CD4-positive, alpha-beta T cell treated with Interferon alpha-2 for 1 hour (primary cell): Measurements from ENCODE around the gene RPL3.

Experiments used
- DNase-seq, 2 donors: peaks; one replicate each; pipeline ENCODE4 v3.0.0-alpha.2; 2020 to 2022

The RPL3 gene

GRCh38 chr22:39297490-39298240 is 21.8 kb downstream of the RPL3 start:
- no peak for DNase-seq

DNA sequence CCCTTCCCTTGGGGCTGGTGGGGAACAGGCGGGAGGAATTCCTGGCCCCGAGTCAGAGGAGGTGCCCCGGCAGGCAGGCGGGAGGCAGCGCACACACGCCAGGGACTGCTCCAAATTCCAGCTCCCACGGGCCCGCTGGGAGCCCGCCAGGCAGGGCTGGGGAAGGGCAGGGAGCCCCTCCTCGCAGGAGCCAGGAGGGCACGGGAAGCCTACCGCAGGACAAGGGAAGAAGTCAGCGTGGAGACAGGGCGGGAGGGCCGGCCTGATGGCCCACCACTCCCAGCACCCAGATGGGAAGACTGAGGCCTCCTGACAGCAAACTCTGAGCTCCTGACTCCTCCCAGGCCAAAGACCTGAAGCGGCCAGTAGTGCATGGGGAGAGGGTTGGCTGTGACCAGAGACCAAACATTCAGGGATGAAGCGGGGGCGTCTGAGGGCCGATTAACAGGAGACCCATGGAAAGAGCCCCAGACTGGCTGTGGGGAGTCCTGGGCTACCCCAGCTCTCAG is 22.4 kb downstream of the RPL3 start:
- no peak for DNase-seq

DNA sequence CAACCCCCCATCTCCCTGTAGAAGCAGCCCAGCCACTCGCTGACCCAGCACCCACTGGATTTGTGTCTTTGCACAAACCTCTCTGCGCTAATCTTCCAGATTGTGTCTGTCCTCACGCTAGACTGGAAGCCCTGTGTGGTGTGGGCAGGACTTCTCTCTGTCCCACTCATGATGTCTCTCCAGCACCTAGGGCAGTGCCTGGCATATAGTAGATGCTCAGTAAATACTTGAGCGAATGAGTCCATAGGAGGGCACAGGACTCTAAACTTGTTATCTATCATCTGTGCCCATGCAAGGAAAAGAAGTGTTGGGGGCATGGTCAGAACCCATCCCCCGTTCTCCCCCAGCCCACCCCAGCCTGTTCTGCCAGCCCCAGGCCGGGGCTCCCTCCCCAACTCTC is 22.9 kb downstream of the RPL3 start:
- no peak for DNase-seq

- DNase-seq: no peak
Measured at GRCh38 chr22:39294571-39295468, 24.6 kb downstream of the RPL3 start.

GRCh38 chr22:39293766-39294368 is 25.6 kb downstream of the RPL3 start:
- DNase-seq: no peak

- peak; percentile 18 to 75 for DNase-seq
Measured at GRCh38 chr22:39292561-39293074, 26.8 kb downstream of the RPL3 start.

GRCh38 chr22:39292031-39292462 is 27.4 kb downstream of the RPL3 start:
- DNase-seq: no peak

DNA sequence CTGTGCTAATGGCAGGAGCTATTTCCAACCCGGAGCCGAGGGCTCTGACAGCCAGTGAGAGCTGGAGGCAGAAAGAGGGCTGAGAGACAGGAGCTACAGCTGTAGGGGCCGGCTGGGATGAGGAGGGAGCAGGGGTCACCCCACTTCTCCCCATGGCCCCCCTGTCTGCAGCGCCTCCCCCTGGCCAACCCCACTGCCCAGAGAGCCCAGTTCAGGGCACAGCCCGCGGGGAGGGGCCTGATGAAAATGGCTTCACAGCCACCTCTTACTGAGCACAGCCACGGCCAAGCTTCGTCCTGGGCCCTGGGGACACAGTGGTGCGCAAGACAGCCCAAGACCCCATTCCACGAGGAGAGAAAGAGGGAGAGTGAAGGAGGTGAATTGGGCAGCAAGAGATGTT is 27.9 kb downstream of the RPL3 start:
- DNase-seq: no peak

DNA sequence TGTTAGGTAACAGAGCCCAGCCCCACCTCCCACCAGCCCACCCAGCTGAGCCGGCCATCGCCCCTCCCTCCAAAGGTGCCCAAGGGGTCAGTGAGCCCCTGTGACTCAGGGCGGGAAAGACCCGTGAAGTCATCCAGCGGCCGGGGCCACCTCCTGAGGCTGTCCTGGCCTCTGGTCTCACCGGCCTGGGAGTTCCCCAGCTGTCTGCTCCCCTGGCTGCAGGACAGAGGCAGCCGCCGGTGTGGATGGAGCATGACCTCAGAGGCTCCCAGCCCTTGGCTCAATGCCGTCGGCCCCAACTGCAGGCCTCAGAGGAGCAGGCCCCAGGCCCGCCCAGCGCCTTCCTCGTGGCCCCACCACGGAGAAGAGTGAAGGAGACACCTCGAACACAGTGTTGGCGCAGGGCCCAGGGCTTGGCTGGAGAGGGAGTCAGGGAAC is 28.7 kb downstream of the RPL3 start:
- no peak for DNase-seq

DNA sequence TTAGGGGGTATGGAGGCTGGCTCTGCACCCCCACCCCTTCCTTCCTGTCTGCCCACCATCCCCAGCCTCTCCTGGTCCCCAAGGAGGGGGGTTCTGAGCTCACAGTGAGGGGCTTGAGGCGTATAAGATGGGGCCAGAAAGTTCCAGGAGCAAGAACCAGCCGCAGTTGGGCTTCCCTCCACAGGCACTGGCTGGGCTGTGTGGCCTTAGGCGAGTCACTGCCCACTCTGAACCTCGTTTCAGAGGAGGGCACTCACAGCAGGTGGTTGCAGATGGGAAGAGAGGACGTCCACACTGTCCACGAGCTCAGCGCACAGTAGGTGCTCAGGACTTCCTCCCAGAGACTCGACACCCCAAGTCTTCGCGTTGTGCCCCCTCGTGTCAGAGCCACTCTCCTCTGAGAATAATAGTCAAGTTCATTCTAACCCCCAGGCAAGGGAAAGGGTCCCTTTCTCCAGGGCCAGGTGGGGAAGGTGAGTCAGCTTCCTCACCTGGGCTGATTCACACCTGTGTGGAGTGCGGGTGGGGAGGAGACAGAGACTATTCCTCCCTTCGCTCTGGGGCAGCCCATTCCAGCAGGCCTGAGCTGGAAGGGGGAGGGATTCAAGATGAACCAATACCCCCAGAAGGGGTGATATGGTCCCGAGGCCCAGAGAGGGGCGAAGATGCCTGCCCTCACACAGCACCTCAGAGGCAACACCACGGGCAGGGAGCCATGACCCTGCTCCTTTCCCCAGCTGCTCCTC is 29.3 kb downstream of the RPL3 start:
- DNase-seq: no peak

DNA sequence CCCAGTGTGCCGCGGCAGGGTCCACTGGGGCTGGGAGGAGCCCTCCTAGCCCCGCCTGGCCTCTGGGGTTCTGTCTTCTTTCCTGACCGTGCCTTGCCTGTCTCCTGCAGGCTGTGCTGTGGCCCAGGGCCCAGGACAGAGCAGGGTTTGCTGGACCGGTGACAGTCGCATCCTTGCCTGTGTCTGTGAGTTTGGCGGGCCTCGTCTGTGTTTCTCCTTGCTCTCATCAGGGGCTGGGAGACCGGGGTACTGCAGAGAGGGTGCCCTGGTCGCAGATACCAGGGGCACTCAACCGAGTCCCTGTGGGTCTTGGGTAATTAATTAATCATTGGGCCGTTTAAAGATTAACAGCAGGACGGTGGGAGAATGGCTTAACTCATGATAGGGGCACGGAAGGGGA is 29.9 kb downstream of the RPL3 start:
- DNase-seq: no peak

DNA sequence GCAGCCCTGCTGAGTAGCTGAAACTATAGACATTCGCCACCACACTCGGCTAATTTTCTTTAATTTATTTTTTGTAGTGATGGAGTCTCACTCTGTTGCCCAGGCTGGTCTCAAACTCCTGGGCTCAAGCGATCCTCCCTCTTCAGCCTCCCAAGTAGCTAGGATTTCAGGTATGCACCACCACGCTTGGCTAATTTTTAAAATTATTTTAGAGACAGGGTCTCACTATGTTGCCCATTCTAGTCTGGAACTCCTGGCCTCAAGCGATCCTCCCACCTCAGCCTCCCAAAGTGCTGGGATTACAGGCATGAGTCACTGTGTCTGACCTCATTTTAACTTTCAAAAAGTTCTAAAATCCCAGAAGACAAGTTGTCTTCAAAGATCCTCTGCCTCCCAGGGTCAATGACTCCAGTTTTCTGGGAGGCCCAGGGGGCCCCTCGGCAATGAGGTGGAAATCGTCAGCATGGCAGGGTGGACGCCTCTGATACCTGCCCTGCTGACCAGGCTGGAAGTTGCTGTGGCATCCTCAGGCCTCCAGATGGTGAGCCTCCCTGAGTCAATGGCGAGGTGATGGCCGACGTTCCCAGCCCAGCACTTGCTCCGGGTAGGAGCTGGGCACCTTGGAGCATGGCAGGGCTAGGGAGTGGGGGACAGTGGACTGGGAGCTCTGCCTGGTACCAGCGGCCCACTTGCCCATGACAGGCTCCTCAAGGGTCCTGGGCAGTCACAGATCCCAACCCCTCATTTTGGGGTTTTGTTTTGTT is 31.1 kb downstream of the RPL3 start:
- DNase-seq: no peak

- peak; percentile 15 to 46 for DNase-seq
Measured at GRCh38 chr22:39287076-39287725, 32.2 kb downstream of the RPL3 start.

- DNase-seq: no peak
Measured at GRCh38 chr22:39284983-39285382, 34.4 kb downstream of the RPL3 start.

DNA sequence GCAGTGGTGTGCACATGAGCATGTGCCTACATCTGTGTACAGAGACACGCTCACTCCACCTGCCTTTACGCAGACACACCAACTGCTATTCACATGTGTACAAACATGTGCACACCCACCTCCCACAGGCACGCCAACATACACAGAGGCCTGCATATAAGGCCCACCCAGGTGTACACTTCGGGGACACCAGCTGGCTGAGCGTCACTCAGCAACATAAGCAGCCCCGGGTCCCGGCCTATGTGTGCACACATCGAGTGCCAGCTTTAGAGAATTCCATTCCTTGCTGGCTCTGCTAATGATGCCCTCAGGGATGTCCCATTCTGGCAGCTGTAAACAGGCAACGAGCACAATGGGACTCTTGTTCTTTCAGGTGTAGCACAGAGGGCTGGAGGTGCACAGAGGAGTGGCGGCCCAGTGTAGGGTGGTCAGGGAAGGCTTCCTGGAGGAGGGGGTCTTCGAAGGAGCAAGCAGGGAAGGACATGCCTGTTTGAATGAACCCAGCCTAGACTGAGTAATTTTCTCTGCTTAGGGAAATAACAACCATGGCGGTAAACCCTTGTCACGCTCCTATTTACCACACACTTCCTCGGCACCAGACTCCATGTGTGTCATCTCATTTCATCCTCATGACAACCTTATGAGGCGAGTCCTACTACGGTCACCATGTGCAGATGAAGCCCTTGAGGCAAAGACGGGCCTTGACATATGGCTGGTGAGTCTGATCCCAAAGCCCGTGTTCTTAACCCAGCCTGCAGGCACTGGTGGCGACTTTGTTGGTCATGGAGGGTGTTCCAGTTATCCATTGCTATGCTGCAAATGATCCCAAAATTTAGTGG is 35.1 kb downstream of the RPL3 start:
- no peak for DNase-seq

- DNase-seq: no peak
Measured at GRCh38 chr22:39283322-39284141, 35.9 kb downstream of the RPL3 start.

DNA sequence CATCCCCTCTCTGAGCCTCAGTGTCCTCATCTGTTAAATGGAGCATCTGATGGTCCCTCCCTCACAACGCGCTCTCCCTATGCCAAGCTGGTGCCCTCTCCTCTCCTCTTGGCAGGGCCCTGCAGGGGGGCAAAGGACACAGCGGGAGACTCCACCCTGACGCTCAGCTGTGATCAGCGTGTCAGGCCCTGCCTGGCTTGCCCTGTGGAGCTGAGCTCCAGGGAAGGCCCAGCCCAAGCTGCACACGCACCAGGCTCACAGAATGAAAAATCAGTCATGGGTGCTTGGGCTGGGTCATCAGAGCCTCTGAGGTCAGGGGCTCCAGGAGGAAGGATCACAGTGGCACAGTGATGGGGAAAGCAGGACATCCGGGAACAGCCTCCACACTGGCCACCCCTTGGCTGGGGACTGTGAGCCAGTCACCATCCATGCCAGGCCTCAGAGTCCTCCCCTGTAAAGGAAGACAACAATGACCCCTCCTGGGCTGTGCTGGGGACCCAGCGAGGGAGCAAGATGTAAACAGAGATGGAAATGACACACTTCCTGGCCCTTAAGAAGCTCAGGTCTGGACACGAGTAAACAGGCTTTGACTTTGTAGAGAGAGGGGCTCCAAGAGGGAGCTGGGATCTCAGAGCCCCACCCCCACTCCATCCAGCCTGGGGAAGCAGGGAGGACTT is 36.6 kb downstream of the RPL3 start:
- DNase-seq: no peak

- DNase-seq: no peak
Measured at GRCh38 chr22:39281126-39281525, 38.3 kb downstream of the RPL3 start.

- DNase-seq: no peak
Measured at GRCh38 chr22:39280250-39280649, 39.2 kb downstream of the RPL3 start.
